Posterior cingulate gyrus (tissue), 11 donors: ENCODE results near the gene CARTPT.

Experiments
- DNase-seq, 10 donors: peaks; one replicate each; pipeline versions ENCODE4 v3.0.0 to v3.0.0-alpha.2; 2020 to 2021; ENCODE audit warnings: mixed read lengths in 3 of 10
- intact Hi-C: fragments of 100-400 bp; cut with DNase I; formaldehyde crosslinking; loops from one replicate; pipeline ENCODE4 v1.15.1; 2023

The CARTPT gene

DNA sequence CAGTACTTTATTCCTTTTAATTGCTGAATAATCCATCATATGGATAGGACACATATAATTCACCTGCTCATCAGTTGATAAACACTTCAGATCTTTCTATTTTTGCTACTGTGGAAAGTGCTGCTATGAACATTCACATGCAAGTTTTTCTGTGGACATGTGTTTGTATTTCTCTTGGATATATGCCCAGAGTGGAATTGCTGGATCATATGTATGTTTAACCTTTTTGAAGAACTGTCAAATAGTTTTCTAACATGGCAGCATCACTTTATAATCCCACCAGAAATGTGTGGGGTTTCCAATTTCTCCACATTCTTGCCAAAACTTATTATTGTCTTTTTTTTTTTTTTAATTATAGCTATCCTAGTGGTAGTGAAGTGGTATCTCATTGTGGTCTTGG, 15.1 kb downstream of the CARTPT start:
- DNase-seq, result no peak
- intact Hi-C loops, result no loop called here

DNA sequence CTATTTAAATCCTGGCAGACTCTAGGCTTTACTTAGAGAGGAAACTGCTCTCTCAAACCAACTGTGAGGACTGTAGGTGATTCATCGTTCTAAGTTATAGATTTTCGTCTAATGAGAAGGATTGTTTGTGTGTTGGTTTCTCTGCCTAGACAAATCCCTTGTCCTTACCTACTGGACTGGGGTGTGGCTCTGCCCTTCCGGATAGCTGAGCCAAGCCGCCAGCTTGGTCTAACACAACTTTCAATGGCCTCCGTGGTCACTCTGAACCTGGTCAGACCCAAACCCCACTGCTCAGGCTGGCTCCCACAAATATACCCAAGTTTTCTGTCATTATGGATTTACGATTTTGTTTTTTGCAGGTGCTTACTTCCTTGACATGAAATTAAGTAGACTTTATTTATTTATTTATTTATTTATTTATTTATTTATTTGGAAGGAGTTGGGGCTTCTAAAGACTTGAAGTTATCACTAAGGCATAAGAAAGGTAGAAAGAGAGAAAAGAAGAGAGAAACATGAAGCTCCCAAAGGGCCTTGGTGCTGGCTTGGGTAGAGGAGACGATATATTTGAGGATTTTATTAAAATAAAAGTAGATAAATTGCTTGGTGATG, 19.0 kb downstream of the CARTPT start:
- intact Hi-C loops, result no loop called here
- DNase-seq, result no peak

GRCh38 chr5:71738662-71739361, 19.7 kb downstream of the CARTPT start:
- intact Hi-C loops, result no loop called here
- no peak for DNase-seq

DNA sequence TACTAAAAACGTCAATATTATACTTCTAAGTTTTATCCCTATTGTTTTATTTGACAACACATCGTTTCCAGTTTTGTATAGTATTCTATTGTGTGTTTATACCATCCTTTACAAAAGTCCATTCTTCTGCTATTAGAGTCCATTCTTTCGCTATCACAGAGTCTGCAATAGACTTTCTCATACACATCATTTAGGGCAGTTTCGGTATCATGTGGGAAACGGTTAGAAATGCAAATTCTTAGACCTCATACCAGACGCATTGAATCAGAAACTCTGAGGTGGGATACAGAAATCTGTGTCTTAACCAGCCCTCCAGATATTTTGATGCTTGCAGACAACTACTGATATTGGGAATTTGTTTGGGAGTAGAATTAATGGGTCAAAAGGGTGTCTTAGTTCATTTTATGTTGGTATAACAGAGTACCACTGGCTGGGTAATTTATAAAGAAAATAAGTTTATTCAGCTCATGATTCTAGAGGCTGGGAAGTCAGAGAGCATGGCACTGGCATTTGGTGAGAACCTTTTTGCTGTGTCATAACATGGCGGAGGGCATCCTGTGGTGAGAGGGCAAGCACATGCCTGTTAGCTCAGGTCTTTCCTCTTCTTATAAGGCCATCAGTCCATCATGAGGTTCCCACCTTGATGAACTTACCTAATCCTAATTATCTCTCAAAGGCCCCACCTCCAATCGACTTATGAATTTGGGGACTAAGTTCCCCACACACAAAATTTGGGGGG, 21.1 kb downstream of the CARTPT start:
- DNase-seq, result no peak
- intact Hi-C loops, result no loop called here

- intact Hi-C loops, result no loop called here
- DNase-seq, result no peak
These were observed 24.1 kb downstream of the CARTPT start for GRCh38 chr5:71743155-71743554.

DNA sequence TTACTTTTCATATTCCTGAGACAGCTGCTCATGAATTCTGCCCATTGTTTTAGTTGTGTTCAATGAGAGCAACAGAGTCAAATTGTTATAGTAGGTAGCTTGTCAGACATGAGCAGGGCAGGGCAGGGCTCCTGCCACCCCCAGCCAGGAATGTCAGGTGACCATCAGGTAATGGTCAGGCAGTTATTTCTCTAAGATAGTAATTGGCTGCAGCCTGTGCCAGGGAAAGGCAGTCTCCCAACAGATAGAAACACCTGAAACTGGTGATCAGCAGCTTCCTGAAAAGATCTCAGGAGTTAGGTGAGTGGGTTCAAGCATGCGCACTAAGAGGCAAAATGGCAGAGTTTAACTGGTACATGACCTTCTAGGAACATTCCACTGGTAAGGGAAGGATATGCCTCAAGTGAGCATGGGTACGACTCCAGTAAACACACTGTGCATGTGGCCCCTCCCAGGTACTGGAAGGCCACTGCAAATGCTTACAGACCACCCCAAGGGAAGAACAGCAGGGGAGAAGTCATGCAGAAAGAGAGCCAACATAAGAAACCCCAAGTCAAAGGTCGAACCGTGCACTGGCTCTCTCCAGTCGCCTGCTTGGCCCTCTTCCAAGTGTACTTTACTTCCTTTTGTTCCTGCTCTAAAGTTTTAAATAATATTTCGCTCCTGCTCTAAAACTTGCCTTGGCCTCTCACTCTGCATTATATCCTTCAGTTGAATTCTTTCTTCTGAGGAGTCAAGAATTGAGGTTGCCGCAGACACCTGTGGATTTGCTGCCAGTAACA, 25.1 kb downstream of the CARTPT start:
- intact Hi-C loops, result no loop called here
- DNase-seq, result no peak

GRCh38 chr5:71747182-71747581, 28.1 kb downstream of the CARTPT start:
- intact Hi-C loops, result no loop called here
- DNase-seq, result no peak

DNA sequence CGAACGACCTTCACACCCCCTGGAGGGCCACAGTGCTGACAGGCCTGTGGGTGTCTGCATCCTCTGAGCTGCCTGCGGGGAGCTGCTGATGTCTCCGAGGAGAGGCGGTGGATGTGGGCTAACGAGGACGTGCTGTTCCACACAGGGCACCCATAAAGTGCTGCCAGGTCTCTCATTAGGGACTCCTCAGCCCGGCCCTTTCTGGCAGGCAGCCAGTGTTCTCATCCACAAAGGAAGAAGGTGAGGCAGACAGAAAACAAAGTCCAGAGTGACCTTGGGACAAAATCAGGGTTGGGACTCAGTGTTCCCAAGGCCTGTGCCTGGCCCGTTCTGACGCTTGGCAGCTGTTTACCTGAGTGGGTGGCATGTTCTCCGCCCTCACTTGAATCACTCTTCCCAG, 29.3 kb downstream of the CARTPT start:
- DNase-seq, result peak in 1 of 10 donors; percentile 80
- intact Hi-C loops, result no loop called here

- no peak for DNase-seq
- intact Hi-C loops, result loop anchor here (10.0 kb wide), 1 partner anchor 277 kb away; no protein-coding TSS in a partner anchor
These were observed 32.3 kb downstream of the CARTPT start for GRCh38 chr5:71751422-71751821.

- DNase-seq, result no peak
- intact Hi-C loops, result loop anchor here (10.0 kb wide), 1 partner anchor 278 kb away; no protein-coding TSS in a partner anchor
These were observed 33.5 kb downstream of the CARTPT start for GRCh38 chr5:71752441-71753190.

GRCh38 chr5:71757590-71758543, 38.8 kb downstream of the CARTPT start:
- peak; percentile 37 to 94 (median 69) for DNase-seq
- intact Hi-C loops, result loop anchor here (10.0 kb wide), 1 partner anchor 283 kb away; no protein-coding TSS in a partner anchor

DNA sequence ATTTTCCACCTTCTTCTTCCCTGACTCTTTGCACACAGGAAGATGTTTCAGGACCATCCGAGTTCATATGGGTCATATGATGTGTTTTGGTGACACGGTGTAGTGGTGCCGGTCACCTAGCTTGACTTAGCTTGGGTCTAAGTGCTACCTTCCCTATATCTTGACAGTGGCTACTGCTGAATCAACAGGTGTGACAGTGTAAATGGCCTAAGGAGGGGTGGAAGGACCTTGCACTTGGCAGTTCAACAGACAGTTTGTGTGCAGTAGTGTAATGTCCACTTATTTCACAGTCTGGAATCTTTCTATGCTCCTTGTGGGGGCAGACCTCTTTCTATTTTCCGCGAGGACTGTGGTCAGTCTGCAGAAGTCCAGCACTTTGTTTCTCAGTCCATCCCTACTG, 43.8 kb downstream of the CARTPT start:
- intact Hi-C loops, result no loop called here
- no peak for DNase-seq

DNA sequence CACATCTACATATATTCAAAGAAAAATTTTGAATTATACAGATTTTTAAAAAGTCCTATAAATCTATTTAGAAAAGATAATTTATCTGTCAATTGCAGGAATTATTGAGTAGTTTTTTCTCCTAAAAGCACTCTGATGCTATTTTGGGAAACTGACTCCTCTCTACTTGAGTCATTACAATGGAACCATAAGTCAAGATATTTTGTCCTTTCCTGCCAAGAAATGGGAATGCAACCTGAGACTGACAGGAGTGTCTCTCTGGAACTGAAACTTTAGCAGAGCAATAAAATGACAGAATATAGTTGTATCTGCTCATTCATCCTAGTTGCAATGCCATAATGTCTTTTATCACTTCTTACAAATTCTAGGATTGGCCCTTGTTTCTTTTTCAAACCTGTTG, 48.6 kb downstream of the CARTPT start:
- intact Hi-C loops, result no loop called here
- DNase-seq, result no peak

GRCh38 chr5:71769287-71769686, 50.2 kb downstream of the CARTPT start:
- intact Hi-C loops, result no loop called here
- no peak for DNase-seq

DNA sequence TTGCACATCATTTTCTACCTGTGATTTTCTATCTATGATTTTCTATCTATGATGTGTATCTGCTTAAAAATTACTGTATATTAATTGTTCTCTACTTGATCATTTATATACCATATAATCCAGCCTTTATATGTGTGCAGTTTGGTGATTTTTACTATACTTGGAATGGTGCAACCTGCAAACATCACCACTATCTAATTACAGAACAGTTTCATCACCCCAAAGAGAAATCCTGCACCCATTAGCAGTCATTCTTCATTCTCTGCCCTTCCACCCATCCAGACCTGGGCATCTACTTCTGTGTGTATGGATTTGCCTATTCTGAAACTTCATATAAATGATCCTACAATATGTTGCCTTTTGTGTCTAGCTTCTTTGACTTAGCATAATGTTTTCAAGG, 51.3 kb downstream of the CARTPT start:
- no peak for DNase-seq
- intact Hi-C loops, result no loop called here
